HG02610 (cell line): ENCODE measurements around the gene ANAPC7.
"Not testable (repeated sequence)": the region's sequence is repeated elsewhere in the genome, so short reads cannot be mapped to it uniquely, and the experiment has no call there.

Source experiments
- ATAC-seq: cut with Tn5 transposase; IDR thresholded peaks from one replicate; pipeline ENCODE4 v1.9.1; 2021; ENCODE audit warnings: mild to moderate bottlenecking, moderate library complexity; ENCODE audit not compliant: unreplicated experiment

Gene ANAPC7

GRCh38 chr12:110349514-110350151 is 53.9 kb downstream of the ANAPC7 start:
- peak; percentile 45 for ATAC-seq

GRCh38 chr12:110349096-110349495 is 54.4 kb downstream of the ANAPC7 start:
- no peak for ATAC-seq

GRCh38 chr12:110348431-110349059 is 55.0 kb downstream of the ANAPC7 start:
- no peak for ATAC-seq

- no peak for ATAC-seq
These were observed 55.7 kb downstream of the ANAPC7 start for GRCh38 chr12:110347767-110348166.

- ATAC-seq, result no peak
These were observed 57.5 kb downstream of the ANAPC7 start for GRCh38 chr12:110345963-110346362.

GRCh38 chr12:110345176-110345661 is 58.3 kb downstream of the ANAPC7 start:
- no peak for ATAC-seq

GRCh38 chr12:110344657-110345056 is 58.9 kb downstream of the ANAPC7 start:
- ATAC-seq, result no peak

DNA sequence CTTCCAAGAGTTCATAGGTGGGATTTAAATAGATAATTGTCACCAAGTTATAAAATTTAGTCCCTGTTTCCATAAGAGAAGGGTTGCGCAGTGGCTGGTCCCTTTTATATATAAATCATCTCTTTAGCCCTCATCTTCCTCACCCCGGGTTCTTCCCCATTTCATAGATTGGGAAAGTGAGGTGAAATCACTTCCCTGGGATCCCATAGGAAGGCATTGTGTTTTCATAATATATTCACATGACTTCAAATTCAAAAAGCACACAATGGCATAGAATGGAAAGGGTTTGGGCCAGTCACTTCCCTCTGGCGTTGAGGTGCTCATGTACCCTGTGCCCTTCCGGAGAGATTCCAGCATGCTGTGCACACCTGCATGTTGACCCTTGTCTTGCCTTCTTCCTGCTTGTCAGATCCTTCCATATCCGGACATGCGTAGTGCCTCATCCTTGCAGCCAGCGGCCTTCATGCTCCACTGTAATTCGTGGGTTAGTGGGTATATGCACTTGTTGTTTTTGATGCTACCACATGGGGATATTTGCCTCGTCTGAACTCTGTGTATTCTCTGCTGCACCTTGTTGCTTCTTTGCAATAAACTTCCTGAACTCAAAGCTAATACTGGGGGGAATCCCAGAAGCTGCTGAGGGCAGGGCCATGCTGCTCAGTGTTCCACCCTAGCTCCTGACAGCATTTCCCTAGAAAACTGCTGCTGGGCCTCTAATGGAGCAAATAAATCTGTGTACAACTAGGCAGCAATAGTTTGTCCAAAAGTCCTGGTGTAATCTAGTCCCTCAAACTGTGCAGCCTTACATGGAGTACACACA is 59.6 kb downstream of the ANAPC7 start:
- no peak for ATAC-seq

GRCh38 chr12:110343114-110343513 is 60.4 kb downstream of the ANAPC7 start:
- no peak for ATAC-seq

DNA sequence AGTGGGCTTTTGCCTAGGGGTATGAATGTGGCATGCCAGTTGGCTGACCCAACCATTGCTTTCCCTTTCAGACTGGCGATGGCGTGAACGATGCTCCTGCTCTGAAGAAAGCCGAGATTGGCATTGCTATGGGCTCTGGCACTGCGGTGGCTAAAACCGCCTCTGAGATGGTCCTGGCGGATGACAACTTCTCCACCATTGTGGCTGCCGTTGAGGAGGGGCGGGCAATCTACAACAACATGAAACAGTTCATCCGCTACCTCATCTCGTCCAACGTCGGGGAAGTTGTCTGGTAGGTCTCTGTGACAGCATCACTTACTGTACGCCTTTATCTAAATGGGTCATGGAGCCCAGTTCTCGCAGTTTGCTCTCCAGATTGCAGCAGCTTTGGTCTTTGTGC is 61.4 kb downstream of the ANAPC7 start:
- ATAC-seq, result no peak

GRCh38 chr12:110340706-110341105 is 62.8 kb downstream of the ANAPC7 start:
- ATAC-seq, result no peak

DNA sequence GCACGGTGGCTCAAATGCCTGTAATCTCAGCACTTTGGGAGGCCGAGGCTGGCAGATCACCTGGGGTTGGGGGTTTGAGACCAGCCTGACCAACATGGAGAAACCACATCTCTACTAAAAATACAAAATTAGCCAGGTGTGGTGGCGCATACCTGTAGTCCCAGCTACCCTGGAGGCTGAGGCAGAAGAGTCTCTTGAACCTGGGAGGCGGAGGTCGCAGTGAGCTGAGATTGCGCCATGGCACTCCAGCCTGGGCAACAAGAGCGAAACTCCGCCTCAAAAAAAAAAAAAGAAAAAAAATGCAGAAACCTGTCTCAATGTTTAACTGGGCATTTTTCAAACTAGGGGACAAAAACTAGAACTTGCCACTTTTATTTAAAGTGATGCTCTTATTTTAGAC is 63.2 kb downstream of the ANAPC7 start:
- not testable (repeated sequence) for ATAC-seq

GRCh38 chr12:110339184-110339952 is 64.1 kb downstream of the ANAPC7 start:
- no peak for ATAC-seq

GRCh38 chr12:110338754-110339153 is 64.8 kb downstream of the ANAPC7 start:
- ATAC-seq, result no peak

- ATAC-seq, result no peak
These were observed 65.4 kb downstream of the ANAPC7 start for GRCh38 chr12:110337912-110338710.

GRCh38 chr12:110335481-110336045 is 67.9 kb downstream of the ANAPC7 start:
- ATAC-seq, result no peak

DNA sequence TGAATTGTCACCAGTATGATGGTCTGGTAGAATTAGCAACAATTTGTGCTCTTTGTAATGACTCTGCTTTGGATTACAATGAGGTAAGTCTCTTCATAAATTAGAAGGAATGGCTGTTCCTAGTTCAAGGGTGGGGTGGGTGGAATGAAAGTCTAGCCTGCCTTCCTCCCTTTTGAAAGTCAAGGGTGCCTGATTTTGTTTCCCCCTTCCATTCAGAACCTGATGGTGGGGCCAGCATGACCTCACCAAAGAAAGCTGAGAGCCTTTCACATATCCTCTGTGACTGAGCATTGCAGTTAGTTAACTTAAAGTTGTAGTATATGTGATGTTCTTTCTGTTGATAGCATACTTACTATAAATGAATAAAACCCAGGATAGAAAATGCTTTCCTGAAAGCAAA is 70.3 kb downstream of the ANAPC7 start:
- ATAC-seq, result no peak

DNA sequence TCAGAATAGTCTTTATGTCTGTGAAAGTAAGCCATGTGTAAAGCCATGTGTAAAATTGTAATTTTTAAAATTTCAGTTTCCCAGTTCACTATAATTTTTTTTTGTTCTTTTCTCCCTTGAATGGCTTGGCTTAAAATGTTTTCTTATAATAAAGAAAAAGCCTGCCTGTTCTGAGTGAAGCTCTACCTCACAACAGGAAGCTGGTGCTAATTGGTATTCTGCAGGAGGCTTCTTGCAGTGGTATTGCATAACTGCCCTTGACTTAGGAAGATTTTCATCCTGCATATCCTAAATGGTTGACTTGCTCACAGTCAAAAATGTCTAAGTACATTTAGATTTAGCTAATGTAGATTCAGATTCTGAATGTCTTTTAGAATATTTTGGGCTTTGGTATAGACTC is 73.0 kb downstream of the ANAPC7 start:
- ATAC-seq, result no peak

GRCh38 chr12:110330124-110330523 is 73.4 kb downstream of the ANAPC7 start:
- no peak for ATAC-seq

DNA sequence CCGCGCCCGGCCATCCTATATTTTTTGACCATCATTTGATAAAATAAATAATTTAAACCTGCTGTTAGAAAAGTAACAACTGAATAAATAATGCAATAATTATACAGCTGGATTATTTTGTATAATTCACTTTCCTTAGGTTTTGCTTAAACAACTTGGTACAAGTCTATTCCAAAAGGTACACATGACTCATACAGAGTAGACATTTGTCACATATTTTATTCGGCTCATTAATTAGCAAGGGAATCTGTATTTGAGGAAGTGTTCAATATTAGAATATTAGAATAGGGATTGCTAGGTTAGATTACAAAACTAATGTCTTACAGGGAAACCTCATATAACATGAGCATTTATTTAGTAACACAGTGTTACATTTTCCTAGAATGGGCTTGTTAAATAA is 73.8 kb downstream of the ANAPC7 start:
- ATAC-seq, result no peak
